Measurements from ENCODE around the gene NTN1.

Gene NTN1

DNA sequence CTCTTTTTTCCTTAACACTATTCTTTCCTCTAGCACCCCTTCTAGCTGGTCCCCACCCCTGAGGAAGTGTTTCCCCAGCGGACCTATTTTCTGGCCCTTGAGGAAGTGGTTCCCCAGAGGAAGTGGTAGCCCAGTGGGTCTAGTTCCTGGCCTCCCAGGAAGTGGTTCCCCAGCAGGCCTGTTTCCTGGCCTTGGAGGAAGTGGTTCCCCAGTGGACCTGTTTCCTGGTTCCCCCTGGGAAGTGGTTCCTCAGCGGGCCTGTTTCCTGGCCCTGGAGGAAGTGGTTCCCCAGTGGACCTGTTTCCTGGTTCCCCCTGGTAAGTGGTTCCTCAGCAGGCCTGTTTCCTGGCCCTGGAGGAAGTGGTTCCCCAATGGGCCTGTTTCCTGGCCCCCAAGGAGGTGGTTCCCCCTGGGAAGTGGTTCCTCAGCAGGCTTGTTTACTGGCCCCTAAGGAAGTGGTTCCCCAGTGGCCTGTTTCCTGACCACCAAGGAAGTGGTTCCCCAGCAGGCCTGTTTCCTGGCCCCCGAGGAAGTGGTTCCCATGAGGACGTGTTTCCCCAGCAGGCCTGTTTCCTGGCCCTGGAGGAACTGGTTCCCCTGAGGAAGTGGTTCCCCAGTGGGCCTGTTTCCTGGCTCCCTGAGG is 58.3 kb downstream of the NTN1 start:
- Histone ChIP-seq H3K9me3 (ENCODE audit: insufficient read depth, low read length) (no peaks in the 10 kb centered on the region), H3F3A (ENCODE audit: insufficient read depth) (no peaks in the 10 kb centered on the region), H3K27ac (ENCODE audit: low read depth, low read length) (no peak overlapping the region), H3K9ac (ENCODE audit: low read length) (no peak overlapping the region), H2AFZ (ENCODE audit: low read depth, low read length, severe bottlenecking) (no peak overlapping the region), H3K27me3 (ENCODE audit: low read length) (no peaks in the 10 kb centered on the region), H3K4me3 (ENCODE audit: insufficient read depth, low read length, poor library complexity, severe bottlenecking) (no peak overlapping the region), H3K9me2 (replicated peaks; ENCODE audit: insufficient read depth, low read length) (no peaks in the 10 kb centered on the region), H3K79me2 (ENCODE audit: insufficient read depth, low read length) (no peaks in the 10 kb centered on the region), H4K20me1 (ENCODE audit: low read depth, low read length) (no peaks in the 10 kb centered on the region), H3K4me2 (ENCODE audit: low read depth, low read length, poor library complexity, severe bottlenecking) (no peak overlapping the region), H3K36me3 (ENCODE audit: low read length) (no peaks in the 10 kb centered on the region)
- TF ChIP-seq CTCF (IDR thresholded peaks at IDR 0.05; ENCODE audit: insufficient read depth, low read length, poor library complexity, severe bottlenecking), result no peak
- TF ChIP-seq EZH2phosphoT487 (conservative IDR thresholded peaks at IDR 0.05; ENCODE audit: low read length), result no peak

DNA sequence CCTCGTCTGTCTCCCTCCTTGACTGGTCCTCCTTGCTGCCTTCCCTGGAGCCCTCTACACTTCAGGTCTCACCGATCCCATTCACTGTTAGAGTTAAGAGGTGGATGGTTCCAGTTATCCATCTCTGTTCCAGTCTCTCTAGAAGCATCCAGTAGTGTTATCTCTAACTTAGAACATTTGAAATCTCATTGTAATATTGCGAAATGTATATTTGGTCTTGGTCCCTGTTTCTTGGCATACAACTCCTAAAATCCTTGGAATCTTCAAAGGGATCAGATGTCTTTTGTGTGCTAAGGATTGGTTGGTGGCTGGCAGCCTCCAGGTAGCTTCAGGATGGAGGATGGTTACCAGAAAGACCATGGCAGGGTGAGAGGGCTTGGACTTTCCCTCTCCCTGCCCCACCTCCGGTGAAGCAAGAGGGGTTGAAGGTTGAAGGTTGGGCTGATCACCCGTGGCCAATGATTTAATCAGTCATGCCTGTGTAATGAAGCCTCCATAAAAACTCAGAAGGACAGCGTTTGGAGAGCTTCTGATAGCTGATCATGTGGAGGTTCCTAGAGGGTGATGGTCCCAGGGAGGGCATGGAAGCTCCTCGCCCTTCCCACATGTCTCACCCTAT is 59.1 kb downstream of the NTN1 start:
- no peaks in the 10 kb centered on the region for H3F3A ChIP-seq (ENCODE audit: insufficient read depth)
- no peak overlapping the region for H3K4me2 ChIP-seq (ENCODE audit: low read depth, low read length, poor library complexity, severe bottlenecking)
- no peak overlapping the region for H3K27ac ChIP-seq (ENCODE audit: low read depth, low read length)
- no peak overlapping the region for H2AFZ ChIP-seq (ENCODE audit: low read depth, low read length, severe bottlenecking)
- no peak overlapping the region for H3K4me3 ChIP-seq (ENCODE audit: insufficient read depth, low read length, poor library complexity, severe bottlenecking)
- no peaks in the 10 kb centered on the region for H3K79me2 ChIP-seq (ENCODE audit: insufficient read depth, low read length)
- no peaks in the 10 kb centered on the region for H3K9me3 ChIP-seq (ENCODE audit: insufficient read depth, low read length)
- H4K20me1 ChIP-seq (ENCODE audit: low read depth, low read length), result no peaks in the 10 kb centered on the region
- no peaks in the 10 kb centered on the region for H3K36me3 ChIP-seq (ENCODE audit: low read length)
- no peak overlapping the region for H3K9ac ChIP-seq (ENCODE audit: low read length)
- H3K27me3 ChIP-seq (ENCODE audit: low read length), result no peaks in the 10 kb centered on the region
- no peaks in the 10 kb centered on the region for H3K9me2 ChIP-seq (replicated peaks; ENCODE audit: insufficient read depth, low read length)
- TF ChIP-seq EZH2phosphoT487 (conservative IDR thresholded peaks at IDR 0.05; ENCODE audit: low read length), result no peak

GRCh38 chr17:9080983-9081382 is 59.7 kb downstream of the NTN1 start:
- H3K4me3 ChIP-seq (ENCODE audit: insufficient read depth, low read length, poor library complexity, severe bottlenecking), result no peak overlapping the region
- no peaks in the 10 kb centered on the region for H3K36me3 ChIP-seq (ENCODE audit: low read length)
- no peak overlapping the region for H2AFZ ChIP-seq (ENCODE audit: low read depth, low read length, severe bottlenecking)
- H3F3A ChIP-seq (ENCODE audit: insufficient read depth), result no peaks in the 10 kb centered on the region
- no peaks in the 10 kb centered on the region for H3K27me3 ChIP-seq (ENCODE audit: low read length)
- no peak overlapping the region for H3K4me2 ChIP-seq (ENCODE audit: low read depth, low read length, poor library complexity, severe bottlenecking)
- H3K9ac ChIP-seq (ENCODE audit: low read length), result no peak overlapping the region
- no peaks in the 10 kb centered on the region for H4K20me1 ChIP-seq (ENCODE audit: low read depth, low read length)
- no peak overlapping the region for H3K27ac ChIP-seq (ENCODE audit: low read depth, low read length)
- TF ChIP-seq EZH2phosphoT487 (conservative IDR thresholded peaks at IDR 0.05; ENCODE audit: low read length) (no peak), CTCF (IDR thresholded peaks at IDR 0.05; ENCODE audit: insufficient read depth, low read length, poor library complexity, severe bottlenecking) (no peak)
- no peaks in the 10 kb centered on the region for H3K9me2 ChIP-seq (replicated peaks; ENCODE audit: insufficient read depth, low read length)
- H3K79me2 ChIP-seq (ENCODE audit: insufficient read depth, low read length), result no peaks in the 10 kb centered on the region
- no peaks in the 10 kb centered on the region for H3K9me3 ChIP-seq (ENCODE audit: insufficient read depth, low read length)

DNA sequence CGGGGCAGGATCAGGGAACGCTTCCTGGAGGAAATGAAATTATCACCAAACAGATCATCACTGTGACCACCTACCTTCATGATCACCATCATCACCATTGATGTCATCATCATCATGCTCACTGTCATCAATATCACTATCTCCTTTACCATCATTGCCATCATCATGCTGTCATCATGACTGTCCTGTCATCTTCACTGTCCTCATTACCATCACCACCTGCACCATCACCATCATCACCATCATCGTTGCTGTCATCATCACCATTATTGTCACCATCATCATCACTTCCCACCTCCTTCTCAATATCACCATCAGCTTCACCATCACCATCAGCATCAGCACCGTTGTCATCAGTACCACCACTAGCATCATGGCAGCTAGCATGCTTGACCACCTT is 65.3 kb downstream of the NTN1 start:
- Histone ChIP-seq H3K27ac (ENCODE audit: low read depth, low read length) (no peak overlapping the region), H3K4me2 (ENCODE audit: low read depth, low read length, poor library complexity, severe bottlenecking) (no peak overlapping the region), H3K27me3 (ENCODE audit: low read length) (no peaks in the 10 kb centered on the region), H3K9ac (ENCODE audit: low read length) (no peak overlapping the region), H2AFZ (ENCODE audit: low read depth, low read length, severe bottlenecking) (no peak overlapping the region), H3K79me2 (ENCODE audit: insufficient read depth, low read length) (no peaks in the 10 kb centered on the region), H4K20me1 (ENCODE audit: low read depth, low read length) (no peaks in the 10 kb centered on the region), H3K9me3 (ENCODE audit: insufficient read depth, low read length) (no peaks in the 10 kb centered on the region), H3K4me3 (ENCODE audit: insufficient read depth, low read length, poor library complexity, severe bottlenecking) (no peak overlapping the region), H3K36me3 (ENCODE audit: low read length) (no peaks in the 10 kb centered on the region), H3F3A (ENCODE audit: insufficient read depth) (no peaks in the 10 kb centered on the region), H3K9me2 (replicated peaks; ENCODE audit: insufficient read depth, low read length) (no peaks in the 10 kb centered on the region)
- TF ChIP-seq CTCF (IDR thresholded peaks at IDR 0.05; ENCODE audit: insufficient read depth, low read length, poor library complexity, severe bottlenecking) (no peak), EZH2phosphoT487 (conservative IDR thresholded peaks at IDR 0.05; ENCODE audit: low read length) (no peak)

Measured in SU-DHL-6 (cell line).